PFSK-1 (cell line): ENCODE measurements around the gene XPO6.

Experiments
- FOXP2 ChIP-seq: optimal IDR thresholded peaks from 2 replicates; pipeline ENCODE3; 2011; ENCODE audit warnings: borderline replicate concordance, control low read depth, inconsistent platforms; ENCODE audit not compliant: insufficient read depth; ENCODE audit errors: extremely low read length, extremely low read depth
- POLR2AphosphoS5 ChIP-seq: IDR thresholded peaks from 2 replicates; pipeline ENCODE4 v1.6.1; 2012; ENCODE audit warnings: low read depth, mild to moderate bottlenecking, control low read depth, low read length, moderate library complexity
- REST ChIP-seq, 2 experiments: IDR thresholded peaks; 2 replicates each; pipeline versions ENCODE4 v1.6.1 to v1.8.0; 2011 to 2012; ENCODE audit warnings: low read depth in 2 of 2, low read length in 2 of 2, control low read depth in 1 of 2, inconsistent platforms in 1 of 2, mild to moderate bottlenecking in 1 of 2, moderate library complexity in 1 of 2; ENCODE audit not compliant: insufficient read depth in 1 of 2
- SIN3A ChIP-seq: IDR thresholded peaks from 2 replicates; pipeline ENCODE4 v1.6.1; 2012; ENCODE audit warnings: mild to moderate bottlenecking, low read length, moderate library complexity, borderline replicate concordance; ENCODE audit not compliant: insufficient read depth
- TAF1 ChIP-seq: IDR thresholded peaks from 2 replicates; pipeline ENCODE4 v1.6.1; 2012; ENCODE audit warnings: low read length, control low read depth, borderline replicate concordance; ENCODE audit not compliant: insufficient read depth

Gene XPO6

GRCh38 chr16:28258567-28258966, 46.8 kb upstream of the XPO6 start:
- TF ChIP-seq SIN3A (no peak), FOXP2 (no peak), REST (IDR thresholded peaks at IDR 0.05; ENCODE audit: insufficient read depth in 1 of 2, low read depth in 2 of 2, low read length in 2 of 2) (no peak), TAF1 (no peak), POLR2AphosphoS5 (no peak)

DNA sequence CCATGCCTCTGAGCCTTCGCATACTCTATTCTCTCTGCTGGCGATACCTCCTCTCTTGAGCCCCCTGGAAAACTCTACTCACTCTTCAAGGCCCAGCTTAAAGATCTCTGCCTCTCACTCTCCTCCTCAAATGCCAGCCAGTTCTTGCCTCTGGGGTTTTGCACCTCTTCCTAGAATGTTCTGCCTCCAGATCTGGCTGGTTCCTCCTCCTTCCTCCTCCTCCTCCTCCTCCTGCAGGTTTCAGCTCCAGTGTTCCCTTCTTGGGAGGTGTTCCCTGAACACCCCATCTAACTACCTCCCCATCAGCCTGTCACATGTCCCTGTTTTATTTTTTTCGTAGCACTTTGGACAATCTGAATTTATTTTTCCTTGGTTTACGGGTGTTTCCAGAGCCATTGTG, 45.5 kb upstream of the XPO6 start:
- TF ChIP-seq TAF1 (no peak), SIN3A (no peak), REST (IDR thresholded peaks at IDR 0.05; ENCODE audit: insufficient read depth in 1 of 2, low read depth in 2 of 2, low read length in 2 of 2) (no peak), FOXP2 (no peak), POLR2AphosphoS5 (no peak)

DNA sequence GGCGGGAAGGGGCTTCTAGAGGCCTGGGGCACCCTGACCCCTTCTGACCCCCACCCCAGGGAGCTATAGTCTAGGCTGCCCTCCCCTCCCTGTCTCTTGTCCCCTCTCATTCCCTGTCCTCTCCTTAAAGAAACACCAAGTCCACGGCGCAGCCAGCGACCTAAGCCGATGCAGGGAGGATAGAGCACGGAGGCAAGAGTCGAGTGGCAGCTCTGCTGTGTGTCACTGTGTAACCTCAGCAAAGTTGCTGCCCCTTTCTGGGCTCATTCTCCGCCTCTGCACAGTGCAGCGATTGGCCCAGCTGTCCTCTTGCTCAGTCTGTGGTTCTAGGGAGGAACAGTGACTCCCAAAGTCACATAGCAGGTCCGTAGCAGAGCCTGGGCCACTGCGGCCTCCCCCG, 44.1 kb upstream of the XPO6 start:
- no peak for TF ChIP-seq FOXP2
- no peak for TF ChIP-seq REST (IDR thresholded peaks at IDR 0.05; ENCODE audit: insufficient read depth in 1 of 2, low read depth in 2 of 2, low read length in 2 of 2)
- no peak for TF ChIP-seq POLR2AphosphoS5

GRCh38 chr16:28254158-28254557, 42.4 kb upstream of the XPO6 start:
- TF ChIP-seq SIN3A: no peak
- no peak for TF ChIP-seq POLR2AphosphoS5

DNA sequence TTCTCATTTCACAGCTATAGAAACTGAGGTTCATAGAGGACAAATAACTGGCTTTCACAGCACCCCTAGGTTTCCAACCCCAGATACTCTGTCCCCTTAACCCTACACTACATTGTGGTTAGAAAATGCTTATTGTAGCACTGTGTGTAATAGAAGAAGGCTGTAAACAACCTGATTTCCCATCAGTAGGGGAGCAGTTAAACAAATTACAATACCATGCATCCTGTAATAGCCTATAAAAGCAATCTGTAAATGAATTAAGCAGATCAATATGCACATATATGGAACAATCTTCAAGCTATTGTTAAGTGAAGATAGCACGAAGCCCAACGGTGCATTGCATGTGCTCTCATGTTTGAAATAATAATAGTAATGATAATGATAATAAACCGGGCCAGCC, 39.2 kb upstream of the XPO6 start:
- TF ChIP-seq REST (IDR thresholded peaks at IDR 0.05; ENCODE audit: insufficient read depth in 1 of 2, low read depth in 2 of 2, low read length in 2 of 2) (no peak), TAF1 (no peak), FOXP2 (no peak), POLR2AphosphoS5 (no peak), SIN3A (no peak)
